ENCODE measurements around the gene EIPR1. TPM values are rescaled to one million over a fixed set of nuclear protein-coding genes. Genes with fewer than 3 reads are reported as not detected.

EIPR1 gene
- total RNA-seq, 1 donor from 2014 or later: 35.9 TPM

- H3K27me3 Mint-ChIP-seq (ENCODE audit: unreplicated experiment): peaks cover 4% of the 10 kb centered on the region
Measured at GRCh38 chr2:3316456-3317276, 61.0 kb downstream of the EIPR1 start.

GRCh38 chr2:3314626-3315025 lies 63.0 kb downstream of the EIPR1 start:
- peaks cover 17% of the 10 kb centered on the region for H3K36me3 Mint-ChIP-seq (ENCODE audit: low read depth, unreplicated experiment)
- peaks cover 4% of the 10 kb centered on the region for H3K27me3 Mint-ChIP-seq (ENCODE audit: unreplicated experiment)
- no peak overlapping the region for H3K4me3 Mint-ChIP-seq (ENCODE audit: unreplicated experiment)
- H3K9me3 Mint-ChIP-seq (ENCODE audit: unreplicated experiment): no peaks in the 10 kb centered on the region
- TF ChIP-seq CTCF (IDR thresholded peaks at IDR 0.05; ENCODE audit: unreplicated experiment): no peak
- peaks cover 10% of the 10 kb centered on the region for H3K4me1 Mint-ChIP-seq (ENCODE audit: unreplicated experiment)
- H3K27ac Mint-ChIP-seq (ENCODE audit: unreplicated experiment): no peak overlapping the region
- no peak for DNase-seq (ENCODE audit: low spot score)

More at GRCh38 chr2:3316456-3317276, 61.0 kb downstream of the EIPR1 start:
- Mint-ChIP-seq H3K27ac (ENCODE audit: unreplicated experiment) (peak overlapping the region; percentile 26), H3K36me3 (ENCODE audit: low read depth, unreplicated experiment) (peaks cover 21% of the 10 kb centered on the region), H3K4me3 (ENCODE audit: unreplicated experiment) (no peak overlapping the region), H3K4me1 (ENCODE audit: unreplicated experiment) (peaks cover 10% of the 10 kb centered on the region), H3K9me3 (ENCODE audit: unreplicated experiment) (no peaks in the 10 kb centered on the region)
- no peak for TF ChIP-seq CTCF (IDR thresholded peaks at IDR 0.05; ENCODE audit: unreplicated experiment)
- DNase-seq (ENCODE audit: low spot score): no peak

- Mint-ChIP-seq H3K4me1 (ENCODE audit: unreplicated experiment) (peaks cover 15% of the 10 kb centered on the region), H3K9me3 (ENCODE audit: unreplicated experiment) (no peaks in the 10 kb centered on the region), H3K36me3 (ENCODE audit: low read depth, unreplicated experiment) (peaks cover 20% of the 10 kb centered on the region), H3K4me3 (ENCODE audit: unreplicated experiment) (no peak overlapping the region), H3K27ac (ENCODE audit: unreplicated experiment) (no peak overlapping the region), H3K27me3 (ENCODE audit: unreplicated experiment) (peaks cover 6% of the 10 kb centered on the region)
- no peak for DNase-seq (ENCODE audit: low spot score)
- TF ChIP-seq CTCF (IDR thresholded peaks at IDR 0.05; ENCODE audit: unreplicated experiment): no peak
Measured at GRCh38 chr2:3313781-3314375, 63.7 kb downstream of the EIPR1 start.

GRCh38 chr2:3312576-3313345 lies 64.9 kb downstream of the EIPR1 start:
- Mint-ChIP-seq H3K27ac (ENCODE audit: unreplicated experiment) (no peak overlapping the region), H3K9me3 (ENCODE audit: unreplicated experiment) (no peaks in the 10 kb centered on the region), H3K27me3 (ENCODE audit: unreplicated experiment) (peaks cover 6% of the 10 kb centered on the region), H3K36me3 (ENCODE audit: low read depth, unreplicated experiment) (peaks cover 12% of the 10 kb centered on the region), H3K4me3 (ENCODE audit: unreplicated experiment) (no peak overlapping the region), H3K4me1 (ENCODE audit: unreplicated experiment) (peaks cover 25% of the 10 kb centered on the region)
- DNase-seq (ENCODE audit: low spot score): no peak
- TF ChIP-seq CTCF (IDR thresholded peaks at IDR 0.05; ENCODE audit: unreplicated experiment): no peak

All from endothelial cell (in vitro differentiated cells).